Thymus (tissue), 11 donors: Measurements from ENCODE around the gene SSUH2. TPM values are rescaled to one million over a fixed set of nuclear protein-coding genes. Genes with fewer than 3 reads are reported as not detected.

Experiments used
- DNase-seq, 9 donors: peaks; one replicate each; pipeline ENCODE4 v3.0.0-alpha.2; 2013; ENCODE audit warnings: low spot score in 9 of 9, low read depth in 6 of 9, missing footprints in 1 of 9
- H3K27ac ChIP-seq, 2 donors: one replicate each; pipeline ENCODE4 v1.5.1; 2013; ENCODE audit warnings: control low read depth in 1 of 2, low read depth in 1 of 2, low read length in 1 of 2, mild to moderate bottlenecking in 1 of 2, moderate library complexity in 1 of 2
- H3K27me3 ChIP-seq, 2 donors: one replicate each; pipeline ENCODE4 v1.5.1; 2013; ENCODE audit warnings: low read length in 1 of 2; ENCODE audit not compliant: control insufficient read depth in 2 of 2, insufficient read depth in 1 of 2
- H3K36me3 ChIP-seq, 2 donors: one replicate each; pipeline ENCODE4 v1.5.1; 2013; ENCODE audit warnings: low read length in 1 of 2, mild to moderate bottlenecking in 1 of 2, moderate library complexity in 1 of 2; ENCODE audit not compliant: control insufficient read depth in 2 of 2, insufficient read depth in 2 of 2
- H3K4me1 ChIP-seq, 2 donors: one replicate each; pipeline ENCODE4 v1.5.1; 2013; ENCODE audit warnings: low read length in 2 of 2; ENCODE audit not compliant: control insufficient read depth in 2 of 2, insufficient read depth in 2 of 2
- H3K4me3 ChIP-seq, 2 donors: one replicate each; pipeline ENCODE4 v1.5.1; 2013; ENCODE audit warnings: low read length in 2 of 2, control low read depth in 1 of 2, mild to moderate bottlenecking in 1 of 2
- H3K9me3 ChIP-seq, 2 donors: one replicate each; pipeline ENCODE4 v1.5.1; 2013; ENCODE audit warnings: low read length in 1 of 2, mild to moderate bottlenecking in 1 of 2; ENCODE audit not compliant: control insufficient read depth in 2 of 2, insufficient read depth in 1 of 2
- WGBS: extraction: QIAGEN DNeasy Blood & Tissue Kit; methylation state at CpG from one replicate; pipeline ENCODE4 v1.1.7; 2013; 5-methylcytosine and 5-hydroxymethylcytosine counted together
- polyA plus RNA-seq: library from polyadenylated mRNA; stranded (reverse); fragments of 200-250 nt; gene quantifications from one replicate; pipeline ENCODE4 v1.2.3, GENCODE V29; 2013
- total RNA-seq: library from RNA; stranded (reverse); fragments of 120-200 nt; gene quantifications from one replicate; pipeline ENCODE4 v1.2.4, GENCODE V29; 2013
- donor health status: healthy.

SSUH2 gene
- total and polyA plus RNA-seq, 2 donors: 0.47 to 1.0 TPM

DNA sequence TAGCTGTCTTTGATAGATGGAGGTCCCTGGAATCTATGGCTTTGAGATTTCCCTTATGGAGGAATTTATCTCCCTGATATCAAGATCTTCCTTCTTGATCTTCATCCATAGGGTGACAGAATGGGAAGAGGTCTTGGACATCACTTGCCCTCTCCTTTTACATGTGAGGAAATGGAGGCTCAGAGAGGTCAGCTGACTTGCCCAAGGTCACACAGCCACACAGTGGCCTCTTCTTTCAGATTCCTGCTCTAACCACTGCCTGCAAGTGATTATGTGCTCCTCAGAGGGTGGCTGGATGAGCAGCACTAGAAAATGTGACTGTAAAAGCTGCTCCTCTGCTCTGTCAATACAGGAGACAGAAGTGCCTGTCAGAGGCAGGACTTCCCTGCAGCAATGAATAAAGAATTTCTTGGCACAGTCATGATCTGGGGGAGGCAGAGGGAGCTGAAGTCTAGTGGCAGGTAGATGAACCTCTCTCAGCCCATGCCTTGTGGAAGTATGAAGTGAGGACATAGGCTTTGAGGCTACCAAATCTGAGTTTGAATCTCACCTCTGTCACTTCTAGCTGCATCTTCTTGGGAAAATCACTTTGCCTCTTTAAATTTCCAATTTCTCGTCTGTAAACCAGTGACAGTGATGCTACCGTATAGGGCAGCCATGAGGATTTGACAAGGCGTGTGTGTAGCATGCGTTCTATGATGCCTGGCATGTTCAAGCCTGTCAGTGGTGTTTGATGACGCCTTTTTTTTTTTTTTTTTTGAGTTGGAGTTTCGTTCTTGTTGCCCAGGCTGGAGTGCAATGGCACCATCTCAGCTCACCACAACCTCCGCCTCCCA is 12.0 kb downstream of the SSUH2 start:
- Histone ChIP-seq H3K27me3 (no peaks in the 10 kb centered on the region), H3K36me3 (no peaks in the 10 kb centered on the region), H3K9me3 (no peaks in the 10 kb centered on the region), H3K4me3 (no peak overlapping the region), H3K4me1 (no peaks in the 10 kb centered on the region), H3K27ac (no peak overlapping the region)
- 92% methylated on average over 7 of the region's 7 CpGs for WGBS
- DNase-seq: no peak

DNA sequence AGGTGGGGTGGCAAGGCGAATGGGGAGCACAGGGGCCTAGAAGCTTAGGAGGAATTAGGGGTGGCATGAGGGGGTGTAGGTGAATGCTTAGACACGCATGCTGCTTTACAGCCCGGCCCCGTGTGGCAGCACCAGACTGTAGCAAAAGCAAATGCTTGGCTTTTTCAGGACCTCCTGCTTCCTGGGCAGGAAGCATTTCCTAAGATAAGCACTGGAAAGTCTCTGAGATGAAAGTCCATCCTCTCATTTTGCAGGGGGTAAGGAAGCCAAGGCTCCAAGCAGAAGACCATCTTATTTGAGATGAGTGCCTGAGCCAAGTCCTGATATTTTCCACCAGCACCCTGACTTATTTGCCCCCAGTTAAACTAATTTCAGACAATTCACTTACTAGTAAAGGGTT is 12.9 kb downstream of the SSUH2 start:
- Histone ChIP-seq H3K9me3 (no peaks in the 10 kb centered on the region), H3K27ac (no peak overlapping the region), H3K27me3 (no peaks in the 10 kb centered on the region), H3K4me1 (no peaks in the 10 kb centered on the region), H3K36me3 (no peaks in the 10 kb centered on the region), H3K4me3 (no peak overlapping the region)
- DNase-seq: no peak
- 90% methylated on average over 4 of the region's 4 CpGs for WGBS

- no peaks in the 10 kb centered on the region for H3K27me3 ChIP-seq
- no peak for DNase-seq
- no peaks in the 10 kb centered on the region for H3K36me3 ChIP-seq
- H3K9me3 ChIP-seq: no peaks in the 10 kb centered on the region
- H3K4me1 ChIP-seq: no peaks in the 10 kb centered on the region
- no peak overlapping the region for H3K27ac ChIP-seq
- 94% methylated on average over 16 of the region's 16 CpGs for WGBS
- H3K4me3 ChIP-seq: no peak overlapping the region
Measured at GRCh38 chr3:8629151-8630021, 15.2 kb downstream of the SSUH2 start.

DNA sequence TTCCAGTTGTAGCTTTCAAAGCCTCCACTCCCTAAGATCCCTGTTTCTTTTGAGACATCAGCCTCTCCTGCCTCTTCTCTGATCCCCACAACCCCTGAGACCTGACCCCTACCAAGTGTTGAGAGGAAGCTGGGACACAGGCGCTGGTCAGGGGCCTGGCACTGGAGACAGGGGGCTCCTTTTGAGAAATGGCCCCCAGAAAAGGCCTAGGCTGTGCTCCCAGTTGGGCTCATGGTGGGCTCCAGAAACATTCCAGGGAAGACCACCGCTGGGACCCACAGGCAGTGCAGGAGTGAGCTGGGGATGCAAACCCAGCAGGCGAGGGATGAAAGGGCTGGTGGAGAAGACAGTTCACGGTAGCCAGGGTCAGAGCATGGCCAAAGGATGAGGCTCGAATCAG is 16.6 kb downstream of the SSUH2 start:
- H3K27me3 ChIP-seq: peaks cover 0 to 4% of the 10 kb centered on the region in 2 donors
- no peak overlapping the region for H3K4me3 ChIP-seq
- H3K36me3 ChIP-seq: no peaks in the 10 kb centered on the region
- no peak overlapping the region for H3K27ac ChIP-seq
- WGBS: 95% methylated on average over 5 of the region's 5 CpGs
- DNase-seq: no peak
- no peaks in the 10 kb centered on the region for H3K9me3 ChIP-seq
- no peaks in the 10 kb centered on the region for H3K4me1 ChIP-seq

DNA sequence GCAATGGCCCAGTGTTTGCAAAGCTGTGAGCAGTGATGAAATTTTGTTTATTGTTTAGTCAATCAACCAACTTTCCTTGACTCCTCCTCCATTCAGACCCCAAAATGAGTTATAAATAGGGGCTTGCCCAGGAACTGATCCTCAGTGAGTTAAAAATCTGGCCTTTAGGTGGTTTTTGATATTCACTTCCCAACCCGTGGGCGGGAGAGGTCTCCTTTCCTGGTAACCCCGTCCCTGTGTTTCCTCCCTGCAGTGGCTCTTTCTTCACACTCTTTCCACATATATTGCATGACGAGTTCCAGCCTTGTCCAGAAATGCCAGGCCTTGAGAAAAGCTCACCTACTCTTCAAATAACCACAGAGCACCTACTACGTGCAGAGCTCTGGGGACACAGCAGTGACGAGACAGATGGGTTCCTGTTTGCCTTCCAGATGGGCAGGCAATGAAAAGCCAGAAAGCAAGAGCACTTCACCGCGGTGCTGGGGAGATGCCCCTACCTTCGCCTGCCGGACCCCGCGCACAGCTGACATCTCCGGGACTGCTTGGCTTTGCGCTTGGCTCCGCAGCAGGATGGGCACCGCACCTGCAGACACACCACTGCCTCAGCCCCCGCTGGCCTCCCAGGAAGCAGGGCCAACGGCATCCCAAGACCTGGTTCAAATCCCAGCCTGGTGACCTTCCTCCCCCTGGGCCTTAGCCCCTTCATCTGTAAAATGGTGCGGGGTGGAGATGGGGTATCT is 17.2 kb downstream of the SSUH2 start:
- Histone ChIP-seq H3K27me3 (peaks cover 0 to 4% of the 10 kb centered on the region in 2 donors), H3K9me3 (no peaks in the 10 kb centered on the region), H3K4me1 (no peaks in the 10 kb centered on the region), H3K4me3 (no peak overlapping the region), H3K27ac (no peak overlapping the region), H3K36me3 (no peaks in the 10 kb centered on the region)
- WGBS: 94% methylated on average over 19 of the region's 19 CpGs
- no peak for DNase-seq

DNA sequence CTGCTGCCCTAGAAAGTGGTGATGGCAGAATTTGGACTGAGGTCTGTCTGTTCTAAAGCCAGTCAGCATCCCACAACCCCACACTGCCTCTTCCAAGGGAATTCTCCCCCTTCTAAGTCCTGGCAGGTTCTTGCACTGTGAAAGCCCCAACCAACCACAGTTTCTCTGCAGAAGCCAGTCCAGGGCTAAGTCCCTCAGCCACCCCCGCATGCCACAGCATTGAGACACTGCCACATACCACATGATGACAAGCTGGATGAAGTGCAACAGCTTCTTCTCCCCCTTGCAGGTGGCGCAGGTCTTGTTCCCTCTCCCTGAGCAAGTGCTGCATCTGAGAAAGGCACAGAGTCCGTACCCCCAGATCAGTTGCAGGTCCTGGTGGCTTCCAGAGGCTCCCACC is 18.6 kb downstream of the SSUH2 start:
- H3K36me3 ChIP-seq: no peaks in the 10 kb centered on the region
- no peaks in the 10 kb centered on the region for H3K9me3 ChIP-seq
- peaks cover 0 to 4% of the 10 kb centered on the region in 2 donors for H3K27me3 ChIP-seq
- no peak for DNase-seq
- H3K4me1 ChIP-seq: no peaks in the 10 kb centered on the region
- 95% methylated on average over 3 of the region's 3 CpGs for WGBS
- no peak overlapping the region for H3K4me3 ChIP-seq
- no peak overlapping the region for H3K27ac ChIP-seq

GRCh38 chr3:8624612-8625011 is 20.0 kb downstream of the SSUH2 start:
- Histone ChIP-seq H3K27ac (no peak overlapping the region), H3K4me1 (no peaks in the 10 kb centered on the region), H3K27me3 (peaks cover 0 to 4% of the 10 kb centered on the region in 2 donors), H3K36me3 (no peaks in the 10 kb centered on the region), H3K4me3 (no peak overlapping the region), H3K9me3 (no peaks in the 10 kb centered on the region)
- DNase-seq: no peak
- WGBS: 95% methylated on average over 7 of the region's 7 CpGs

GRCh38 chr3:8623741-8624140 is 20.9 kb downstream of the SSUH2 start:
- Histone ChIP-seq H3K27ac (no peak overlapping the region), H3K36me3 (no peaks in the 10 kb centered on the region), H3K4me1 (no peaks in the 10 kb centered on the region), H3K4me3 (no peak overlapping the region), H3K27me3 (peaks cover 0 to 4% of the 10 kb centered on the region in 2 donors), H3K9me3 (peaks cover 0 to 5% of the 10 kb centered on the region in 2 donors)
- DNase-seq: no peak
- WGBS: 89% methylated on average over 14 of the region's 14 CpGs
